GM18951 (cell line): ENCODE data around the gene SLC27A2.

Experiments used
- POLR2A ChIP-seq: IDR thresholded peaks from 4 replicates; pipeline ENCODE4 v1.6.1; 2011; ENCODE audit warnings: mild to moderate bottlenecking; ENCODE audit not compliant: insufficient read length, insufficient read depth; ENCODE audit errors: extremely low read depth
- in situ Hi-C: fragments of 300-500 bp; cut with MboI; formaldehyde crosslinking; loops from one replicate; pipeline ENCODE4 v1.12.0; 2022; ENCODE audit warnings: low sequenced_read_pairs, mixed read lengths, inconsistent platforms; ENCODE audit not compliant: unreplicated experiment

The SLC27A2 gene

GRCh38 chr15:50222181-50222580 lies 40.2 kb downstream of the SLC27A2 start:
- in situ Hi-C loops, result no loop called here
- no peak for TF ChIP-seq POLR2A

- TF ChIP-seq POLR2A, result no peak
- in situ Hi-C loops, result no loop called here
Measured at GRCh38 chr15:50224606-50225005, 42.6 kb downstream of the SLC27A2 start.

DNA sequence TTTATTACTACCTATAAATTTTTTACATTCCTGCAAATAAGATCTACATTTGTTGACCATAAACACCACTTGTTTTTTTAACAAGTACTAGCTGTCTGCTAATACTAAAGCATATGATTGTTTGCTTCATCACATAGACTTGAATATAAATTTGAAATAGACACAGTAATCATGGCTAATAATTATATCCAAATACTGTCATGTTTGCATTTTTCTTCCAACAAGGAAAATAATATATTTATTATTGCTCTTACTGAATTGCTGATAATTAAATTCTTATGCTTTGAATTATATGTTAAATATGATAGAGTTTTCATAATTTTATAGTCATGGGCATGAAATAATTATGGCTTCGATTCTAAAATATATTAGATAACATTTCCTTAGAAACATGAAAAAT lies 43.1 kb downstream of the SLC27A2 start:
- TF ChIP-seq POLR2A, result no peak

DNA sequence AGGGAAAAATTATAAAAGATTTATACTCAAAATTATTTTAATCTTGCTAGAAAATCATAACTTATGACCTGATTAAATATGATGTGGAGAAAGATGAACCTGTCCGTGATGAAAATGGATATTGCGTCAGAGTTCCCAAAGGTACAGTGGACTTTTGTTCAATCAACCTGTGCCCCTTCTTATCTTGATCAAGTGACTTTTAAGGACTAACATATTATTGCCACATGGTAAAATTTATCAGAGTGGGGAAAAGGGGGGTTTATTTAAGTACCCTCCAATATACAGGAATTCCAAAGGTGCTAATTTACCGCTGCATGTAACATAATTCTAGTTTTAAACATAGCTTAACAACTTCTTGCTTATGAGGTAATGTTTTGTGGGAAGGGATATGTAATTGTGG lies 43.9 kb downstream of the SLC27A2 start:
- TF ChIP-seq POLR2A, result no peak
- in situ Hi-C loops, result no loop called here

More for the DNA sequence above, 43.1 kb downstream of the SLC27A2 start:
- in situ Hi-C loops, result no loop called here

- TF ChIP-seq POLR2A, result no peak
- in situ Hi-C loops, result no loop called here
Measured at GRCh38 chr15:50227076-50227475, 45.1 kb downstream of the SLC27A2 start.

GRCh38 chr15:50228866-50229265 lies 46.9 kb downstream of the SLC27A2 start:
- TF ChIP-seq POLR2A, result no peak

DNA sequence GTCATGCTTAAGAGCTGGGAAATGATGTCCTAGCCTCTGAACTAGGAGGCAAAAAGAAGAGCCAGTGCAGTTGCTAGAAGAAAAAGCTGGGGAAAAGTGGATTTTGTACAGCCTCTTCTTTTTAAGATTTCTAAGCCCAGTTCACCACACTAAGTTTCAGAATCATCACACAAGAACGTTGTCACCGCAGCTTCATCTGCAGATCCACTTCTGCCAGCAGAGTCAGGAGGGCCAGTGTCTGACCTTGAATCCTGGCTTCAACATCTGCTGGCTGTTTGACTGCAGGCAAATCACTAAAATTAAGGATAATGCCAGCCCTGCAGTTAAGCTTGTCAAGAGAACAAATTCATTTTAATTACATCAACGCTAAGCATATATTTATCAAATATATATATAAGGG lies 47.3 kb downstream of the SLC27A2 start:
- TF ChIP-seq POLR2A, result no peak
- in situ Hi-C loops, result no loop called here

More at GRCh38 chr15:50228866-50229265, 46.9 kb downstream of the SLC27A2 start:
- in situ Hi-C loops, result no loop called here

DNA sequence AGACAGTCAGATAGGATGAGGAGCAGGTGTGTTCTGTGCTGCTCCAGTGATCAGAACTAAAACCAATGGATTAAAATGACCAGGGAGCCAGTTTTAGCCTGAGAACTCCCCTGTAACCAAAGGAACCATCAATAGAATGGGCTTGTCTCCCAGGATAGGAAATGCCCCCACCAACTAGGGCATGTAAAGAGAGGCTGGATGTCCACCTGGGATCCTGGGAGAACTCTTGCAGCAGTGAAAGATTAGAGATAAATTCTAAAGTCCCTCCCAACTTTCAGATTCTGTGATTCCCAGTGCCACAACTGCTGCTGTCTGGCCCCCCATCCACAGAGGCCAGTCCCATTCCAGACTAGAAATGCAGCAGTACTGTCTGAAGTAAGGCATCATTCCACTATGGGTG lies 49.8 kb downstream of the SLC27A2 start:
- no peak for TF ChIP-seq POLR2A
- in situ Hi-C loops, result no loop called here

DNA sequence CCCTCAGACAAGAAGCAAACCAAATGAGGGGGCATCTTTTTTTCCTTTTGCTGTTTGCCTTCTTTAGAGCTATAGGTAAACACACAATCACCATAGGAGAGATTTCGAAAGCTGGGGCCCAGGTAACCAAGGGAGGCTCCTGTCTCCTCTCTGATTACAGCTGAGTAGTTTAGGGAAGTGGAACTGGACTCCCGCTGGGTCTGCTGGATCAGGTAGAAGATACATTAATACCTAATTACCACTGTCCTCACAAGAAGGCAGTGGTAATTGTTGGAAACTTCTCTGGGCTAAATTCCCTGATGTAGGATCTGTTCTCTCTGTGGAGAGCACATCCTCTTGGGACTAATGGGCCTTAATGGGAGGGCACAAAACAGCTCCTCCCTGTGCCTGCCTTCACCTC lies 50.8 kb downstream of the SLC27A2 start:
- in situ Hi-C loops, result no loop called here
- TF ChIP-seq POLR2A, result no peak

GRCh38 chr15:50233192-50233736 lies 51.3 kb downstream of the SLC27A2 start:
- in situ Hi-C loops, result no loop called here
- no peak for TF ChIP-seq POLR2A

DNA sequence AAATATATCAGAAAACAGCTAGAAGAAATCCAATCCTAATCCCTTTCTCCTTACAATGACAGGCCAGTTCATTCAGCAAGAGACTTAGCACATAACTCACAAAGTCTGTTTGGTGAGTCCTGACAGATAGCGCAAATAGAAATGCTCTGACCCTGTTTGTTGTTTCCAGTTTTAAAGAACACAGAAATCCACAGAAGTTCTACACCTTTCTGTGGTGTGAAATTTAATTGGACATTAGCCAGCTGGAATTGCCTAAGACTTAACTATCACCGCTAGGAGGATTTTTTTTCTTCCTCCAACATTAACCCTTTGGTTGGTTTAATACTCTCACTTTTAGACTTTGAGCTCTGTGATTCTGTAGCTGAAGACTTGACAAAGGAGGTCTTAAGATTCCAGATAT lies 52.8 kb downstream of the SLC27A2 start:
- TF ChIP-seq POLR2A, result no peak
- in situ Hi-C loops, result no loop called here

DNA sequence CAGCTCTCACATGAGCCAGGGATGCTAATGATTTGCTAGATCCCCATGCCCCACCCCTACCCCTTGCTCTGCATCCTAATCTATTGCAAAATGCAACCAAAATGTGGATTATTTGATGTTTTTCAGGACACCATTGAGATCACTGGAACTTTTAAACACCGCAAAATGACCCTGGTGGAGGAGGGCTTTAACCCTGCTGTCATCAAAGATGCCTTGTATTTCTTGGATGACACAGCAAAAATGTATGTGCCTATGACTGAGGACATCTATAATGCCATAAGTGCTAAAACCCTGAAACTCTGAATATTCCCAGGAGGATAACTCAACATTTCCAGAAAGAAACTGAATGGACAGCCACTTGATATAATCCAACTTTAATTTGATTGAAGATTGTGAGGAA lies 53.8 kb downstream of the SLC27A2 start:
- no peak for TF ChIP-seq POLR2A
- in situ Hi-C loops, result no loop called here

DNA sequence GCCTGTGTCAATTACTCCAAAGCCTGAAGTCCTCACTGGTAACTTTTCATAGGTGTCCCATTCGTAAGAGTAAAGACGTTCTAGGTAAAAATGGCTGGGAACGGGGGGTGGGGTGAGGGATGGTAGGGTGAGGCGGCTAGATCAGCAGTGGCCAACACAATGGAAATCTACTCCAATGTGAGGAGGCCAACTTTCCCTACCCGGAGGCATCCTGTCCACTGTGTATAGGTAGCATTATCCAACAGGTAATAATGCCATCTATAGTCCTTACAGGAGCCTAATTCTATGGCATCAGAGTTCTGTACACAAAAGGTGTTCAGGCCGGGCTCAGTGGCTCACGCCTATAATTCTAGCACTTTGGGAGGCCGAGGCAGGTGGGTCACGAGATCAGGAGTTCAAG lies 54.4 kb downstream of the SLC27A2 start:
- in situ Hi-C loops, result no loop called here
- no peak for TF ChIP-seq POLR2A

- in situ Hi-C loops, result no loop called here
- TF ChIP-seq POLR2A, result no peak
Measured at GRCh38 chr15:50238255-50238654, 56.3 kb downstream of the SLC27A2 start.

DNA sequence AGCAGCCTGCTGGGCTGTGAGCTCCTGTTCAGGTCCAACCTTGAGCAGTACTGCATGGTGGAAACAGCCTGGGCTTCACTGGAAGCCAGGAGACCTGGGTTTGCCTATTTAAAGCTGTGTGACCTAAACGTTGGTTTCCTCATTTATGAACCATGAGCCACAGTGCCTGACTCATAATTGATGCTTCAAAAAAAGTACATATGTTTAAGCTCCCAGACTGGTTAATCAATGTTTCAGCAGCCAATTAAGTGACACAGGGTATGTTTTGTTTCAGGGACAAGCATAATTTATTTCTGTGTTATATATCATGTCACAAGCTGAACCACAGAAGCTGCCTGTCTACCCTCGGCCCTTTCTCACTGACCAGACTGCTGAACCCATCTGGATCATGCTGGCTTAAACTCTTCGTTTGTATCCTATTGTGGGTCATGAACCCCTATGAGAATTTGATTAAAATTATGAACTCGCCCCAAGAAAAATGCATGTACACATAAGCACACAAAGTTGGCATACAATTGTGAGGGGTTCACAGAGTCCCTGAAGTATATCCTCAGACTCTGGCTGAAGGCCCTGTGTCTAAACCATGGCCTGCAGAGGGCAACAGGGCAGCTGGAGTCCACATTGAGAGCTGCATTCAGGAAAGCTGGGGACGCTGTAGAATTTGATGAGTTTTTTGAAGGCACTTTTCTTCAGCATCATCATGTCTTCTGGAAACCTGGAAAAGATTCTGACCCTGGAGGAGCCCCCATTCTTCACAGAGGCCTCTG lies 59.9 kb downstream of the SLC27A2 start:
- TF ChIP-seq POLR2A, result no peak
- in situ Hi-C loops, result no loop called here

DNA sequence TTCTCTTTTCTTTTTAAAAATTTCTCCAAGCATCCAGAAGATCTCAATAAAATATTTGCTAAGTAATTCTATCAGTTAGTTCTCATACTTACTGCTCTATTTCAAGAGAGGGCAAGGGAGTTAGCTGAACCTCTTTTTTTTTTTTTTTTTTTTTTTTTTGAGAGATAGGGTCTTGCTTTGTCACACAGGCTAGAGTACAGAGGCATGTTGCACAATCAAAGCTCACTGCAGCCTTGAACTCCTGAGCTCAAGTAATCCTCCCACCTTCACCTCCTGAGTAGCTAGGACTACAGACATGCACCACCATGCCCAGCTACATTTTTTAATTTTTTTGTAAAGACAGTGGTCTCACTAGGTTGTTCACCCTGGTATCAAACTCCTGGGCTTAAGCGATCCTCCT lies 62.2 kb downstream of the SLC27A2 start:
- no peak for TF ChIP-seq POLR2A

More for the DNA sequence above, 62.2 kb downstream of the SLC27A2 start:
- in situ Hi-C loops, result no loop called here
